Spleen (tissue), 13 donors: Measurements from ENCODE around the gene QKI. TPM values are rescaled to one million over a fixed set of nuclear protein-coding genes. Genes with fewer than 3 reads are reported as not detected.
A peak's percentile ranks its signal among the peaks of the same experiment; 100 is the strongest.

Experiments
- DNase-seq: peaks from one replicate; pipeline ENCODE4 v3.0.0-alpha.2; 2020
- H3K27ac ChIP-seq, 8 donors: fragments of 200-600 bp; sonication (generic) in 7 of 8; 1 replicate in 4 of 8; 2 replicates in 4 of 8; pipeline versions ENCODE4 v1.5.0 to v1.8.0; 2016 to 2021; ENCODE audit warnings: inconsistent platforms in 4 of 8, mild to moderate bottlenecking in 4 of 8, moderate library complexity in 1 of 8
- H3K27me3 ChIP-seq, 7 donors: fragments of 200-600 bp; sonication (generic) in 6 of 7; replicated peaks in 1 of 7; 1 replicate in 4 of 7; 2 replicates in 3 of 7; pipeline versions ENCODE4 v1.5.0 to v1.8.0; 2016 to 2021; ENCODE audit warnings: inconsistent platforms in 3 of 7, mild to moderate bottlenecking in 1 of 7
- H3K36me3 ChIP-seq, 6 donors: fragments of 200-600 bp; sonication (generic) in 5 of 6; 1 replicate in 4 of 6; 2 replicates in 2 of 6; pipeline versions ENCODE4 v1.5.0 to v1.8.0; 2016 to 2021; ENCODE audit warnings: inconsistent platforms in 2 of 6
- H3K4me1 ChIP-seq, 6 donors: fragments of 200-600 bp; sonication (generic) in 5 of 6; 1 replicate in 3 of 6; 2 replicates in 3 of 6; pipeline versions ENCODE4 v1.5.0 to v1.8.0; 2016 to 2021; ENCODE audit warnings: inconsistent platforms in 3 of 6
- H3K4me3 ChIP-seq, 8 donors: fragments of 200-600 bp; sonication (generic) in 7 of 8; 1 replicate in 4 of 8; 2 replicates in 4 of 8; pipeline versions ENCODE4 v1.5.0 to v1.8.0; 2016 to 2021; ENCODE audit warnings: inconsistent platforms in 4 of 8, mild to moderate bottlenecking in 4 of 8, moderate library complexity in 2 of 8
- H3K9me3 ChIP-seq, 8 donors: fragments of 200-600 bp; sonication (generic) in 7 of 8; 1 replicate in 4 of 8; 2 replicates in 4 of 8; pipeline versions ENCODE4 v1.5.0 to v1.8.0; 2016 to 2021; ENCODE audit warnings: inconsistent platforms in 4 of 8
- CTCF ChIP-seq, 11 experiments: fragments of 200-600 bp in 7 of 11; fragments of 450-650 bp in 4 of 11; sonication (generic) in 4 of 11; IDR thresholded peaks in 8 of 11; conservative IDR thresholded peaks in 3 of 11; 1 replicate in 7 of 11; 2 replicates in 4 of 11; pipeline versions ENCODE4 v1.4.0 to v1.8.0; 2016 to 2021; ENCODE audit warnings: antibody characterized with exemption in 11 of 11, inconsistent platforms in 4 of 11, mild to moderate bottlenecking in 1 of 11
- POLR2A ChIP-seq, 3 donors: fragments of 450-650 bp; IDR thresholded peaks; one replicate each; pipeline ENCODE4 v1.5.1; 2017; ENCODE audit warnings: antibody characterized with exemption in 3 of 3, mild to moderate bottlenecking in 1 of 3
- POLR2AphosphoS5 ChIP-seq, 3 donors: sonication (generic); formaldehyde crosslinking; IDR thresholded peaks; one replicate each; pipeline ENCODE4 v1.5.1; 2017; ENCODE audit warnings: antibody characterized with exemption in 3 of 3
- WGBS, 5 donors: extraction: QIAGEN DNeasy Blood & Tissue Kit in 3 of 5; methylation state at CpG; one replicate each; pipeline versions ENCODE4 v1.1.5 to v1.1.7; 2013 to 2018; 5-methylcytosine and 5-hydroxymethylcytosine counted together
- intact Hi-C: fragments of 100-400 bp; cut with DNase I; formaldehyde crosslinking; loops from one replicate; pipeline ENCODE4 v1.15.0; 2023; ENCODE audit warnings: low total_unique reads
- long read RNA-seq, 2 donors: transcript quantifications; one replicate each; lab custom pipeline, GENCODE V29; 2026
- polyA plus RNA-seq, 3 donors: library from polyadenylated mRNA; stranded (reverse); fragments of 200-250 nt; gene quantifications; one replicate each; pipeline ENCODE4 v1.2.1, GENCODE V29; 2013
- total RNA-seq, 7 donors: library from RNA; depleted of rRNA in 3 of 7; stranded (reverse); fragments of >200 nt in 3 of 7; fragmentation: NEBNext Ultra II Directional in 4 of 7; extraction: Animal tissue kit (Norgen Biotek cat#: 25700) in 4 of 7; gene quantifications; one replicate each; pipeline versions ENCODE4 v1.1.0 to v1.2.1, GENCODE V29; 2016 to 2021
- donor health status: healthy with polysubstance abuse.
- donor health status: DM: no; HTN: no; CAD: no; lungs with moderate emphysema.
- donor health status: DM: no; HTN: no; CAD: no.
- donor health status: Bipolar disorder and iron deficiency.
- donor health status: healthy.
- donor health status: DM: no; HTN: no; CAD: no.
- donor health status: DM: yes; HTN: yes; CAD: no.

Gene QKI
- total RNA-seq: 100 to 1,000 TPM; 143 to 217 (median 195) TPM
- 10 to 100 TPM; 11.3 to 32.3 (median 16.8) TPM for polyA plus RNA-seq
- long read RNA-seq, donor 1, full-length matches to known transcripts: 38 of 38 reads
- long read RNA-seq, donor 1, partial matches to known transcripts: 0 of 38 reads
- long read RNA-seq, donor 1, other reads (novel, unspliced or antisense): 0 of 38 reads
- long read RNA-seq, donor 2, full-length matches to known transcripts: 17 of 98 reads
- long read RNA-seq, donor 2, partial matches to known transcripts: 81 of 98 reads
- long read RNA-seq, donor 2, other reads (novel, unspliced or antisense): 0 of 98 reads

GRCh38 chr6:163414117-163414945, at the start of gene QKI:
TSS of gene QKI (plus strand) at chr6:163414718. CDS start at chr6:163415194, 476 bp downstream.
- intact Hi-C loops: no loop called here
- DNase-seq: peak; percentile 96
- H3K27ac ChIP-seq: peak within 1 kb of the TSS; percentile 98 to 100 (median 100)
- H3K27me3 ChIP-seq: no peaks in the 10 kb centered on the region
- TF ChIP-seq POLR2A (IDR thresholded peaks at IDR 0.05) (peak in 2 of 3 donors; percentile 45 to 92), POLR2AphosphoS5 (IDR thresholded peaks at IDR 0.05) (peak; percentile 90 to 96 (median 95)), CTCF (IDR thresholded peaks at IDR 0.05 in 8 of 11, conservative IDR thresholded peaks at IDR 0.05 in 3 of 11) (no peak)
- H3K4me1 ChIP-seq: peaks cover 9 to 57% (median 34%) of the 10 kb centered on the region in 6 donors
- peak within 1 kb of the TSS; percentile 65 to 93 (median 81) for H3K4me3 ChIP-seq
- H3K36me3 ChIP-seq: no peaks in the 10 kb centered on the region
- WGBS, 5 donors: 0 to 1% (median 1%) methylated on average over 8 to 127 of the region's 127 CpGs
- no peaks in the 10 kb centered on the region for H3K9me3 ChIP-seq

GRCh38 chr6:163366288-163366687, 48.2 kb upstream of the QKI start:
- TF ChIP-seq POLR2AphosphoS5 (IDR thresholded peaks at IDR 0.05) (no peak), POLR2A (IDR thresholded peaks at IDR 0.05) (no peak), CTCF (IDR thresholded peaks at IDR 0.05 in 8 of 11, conservative IDR thresholded peaks at IDR 0.05 in 3 of 11) (no peak)
- 69 to 98% (median 96%) methylated on average over 5 of the region's 5 CpGs for WGBS, 5 donors
- intact Hi-C loops: no loop called here

GRCh38 chr6:163367497-163368183, 46.9 kb upstream of the QKI start:
- no peak for TF ChIP-seq CTCF (IDR thresholded peaks at IDR 0.05 in 8 of 11, conservative IDR thresholded peaks at IDR 0.05 in 3 of 11)
- no peak for TF ChIP-seq POLR2AphosphoS5 (IDR thresholded peaks at IDR 0.05)
- no peak for TF ChIP-seq POLR2A (IDR thresholded peaks at IDR 0.05)
- Histone ChIP-seq H3K9me3 (no peaks in the 10 kb centered on the region), H3K4me3 (no peak overlapping the region), H3K4me1 (peaks cover 0 to 8% (median 0%) of the 10 kb centered on the region in 6 donors), H3K27ac (no peak overlapping the region), H3K27me3 (no peaks in the 10 kb centered on the region), H3K36me3 (no peaks in the 10 kb centered on the region)
- WGBS, 5 donors: 49 to 65% (median 60%) methylated on average over 6 of the region's 6 CpGs
- DNase-seq: no peak
- intact Hi-C loops: no loop called here

More at GRCh38 chr6:163366288-163366687, 48.2 kb upstream of the QKI start:
- Histone ChIP-seq H3K9me3 (no peaks in the 10 kb centered on the region), H3K4me3 (no peak overlapping the region), H3K4me1 (peaks cover 0 to 8% (median 0%) of the 10 kb centered on the region in 6 donors), H3K27ac (no peak overlapping the region), H3K36me3 (no peaks in the 10 kb centered on the region), H3K27me3 (no peaks in the 10 kb centered on the region)
- no peak for DNase-seq
